ENCODE data around the gene UGT2B10.

- TF ChIP-seq EZH2 (IDR thresholded peaks at IDR 0.05; ENCODE audit: borderline replicate concordance) (no peak), CTCF (IDR thresholded peaks at IDR 0.05; ENCODE audit: poor library complexity) (no peak), EZH2phosphoT487 (IDR thresholded peaks at IDR 0.05; ENCODE audit: low read depth, severe bottlenecking, unreplicated experiment) (no peak)
Measured at GRCh38 chr4:68877555-68877954, 61.8 kb downstream of the UGT2B10 start.

Data from hepatocyte (in vitro differentiated cells).